Measurements from ENCODE around the gene HSD17B7. TPM values are rescaled to one million over a fixed set of nuclear protein-coding genes. Genes with fewer than 3 reads are reported as not detected.

Gene HSD17B7
- total RNA-seq, 4 donors from 2014 or later = 23.5 to 32.6 (median 26.3) TPM

- Histone ChIP-seq H3K4me1 (peaks cover 6 to 17% of the 10 kb centered on the region in 2 donors), H3K27ac (no peak overlapping the region), H3K27me3 (no peaks in the 10 kb centered on the region), H3K9me3 (no peaks in the 10 kb centered on the region), H3K36me3 (no peaks in the 10 kb centered on the region), H3K4me3 (replicated peaks in 1 of 3) (no peak overlapping the region)
- no peak for DNase-seq
- no peak for TF ChIP-seq POLR2A (IDR thresholded peaks at IDR 0.05)
- intact Hi-C loops (cut with DNase I) = loop anchor here (10.0 kb wide), 2 partner anchors 317 to 457 kb away; no protein-coding TSS in a partner anchor
Observed at GRCh38 chr1:162857850-162858249, 67.3 kb downstream of the HSD17B7 start.

GRCh38 chr1:162859191-162859590, 68.7 kb downstream of the HSD17B7 start:
- Histone ChIP-seq H3K4me1 (peaks cover 6 to 17% of the 10 kb centered on the region in 2 donors), H3K27ac (no peak overlapping the region), H3K9me3 (no peaks in the 10 kb centered on the region), H3K4me3 (replicated peaks in 1 of 3) (no peak overlapping the region), H3K36me3 (no peaks in the 10 kb centered on the region), H3K27me3 (no peaks in the 10 kb centered on the region)
- intact Hi-C loops (cut with DNase I) = loop anchor here (10.0 kb wide), 2 partner anchors 316 to 456 kb away; no protein-coding TSS in a partner anchor
- 81 to 82% methylated on average over 1 of the region's 1 CpG for WGBS, 2 donors
- DNase-seq = no peak
- no peak for TF ChIP-seq POLR2A (IDR thresholded peaks at IDR 0.05)
- no peak for TF ChIP-seq CTCF (IDR thresholded peaks at IDR 0.05)

- no peaks in the 10 kb centered on the region for H3K36me3 ChIP-seq
- peak; percentile 47 to 51 for DNase-seq
- H3K27ac ChIP-seq = peak within 1 kb of the TSS in 2 of 3 donors; percentile 31 to 42
- intact Hi-C loops (cut with DNase I) = no loop called here
- H3K4me3 ChIP-seq (replicated peaks in 1 of 3) = no peak within 1 kb of the TSS
- 20 to 25% methylated on average over 4 of the region's 4 CpGs for WGBS, 2 donors
- H3K27me3 ChIP-seq = no peaks in the 10 kb centered on the region
- peaks cover 6 to 17% of the 10 kb centered on the region in 2 donors for H3K4me1 ChIP-seq
- no peak for TF ChIP-seq CTCF (IDR thresholded peaks at IDR 0.05)
- TF ChIP-seq POLR2A (IDR thresholded peaks at IDR 0.05) = no peak
- H3K9me3 ChIP-seq = no peaks in the 10 kb centered on the region
Observed at GRCh38 chr1:162861101-162861500, 70.6 kb downstream of the HSD17B7 start, which contains the start of gene CCDC190. Gene CCDC190 (minus strand): TSS chr1:162861175. CDS start chr1:162859646, 1,529 bp downstream.

- intact Hi-C loops (cut with DNase I) = no loop called here
- H3K27ac ChIP-seq = peak overlapping the region in 2 of 3 donors; percentile 31 to 42
- WGBS, 2 donors = 49 to 50% methylated on average over 5 of the region's 5 CpGs
Observed at GRCh38 chr1:162861625-162862024, 71.1 kb downstream of the HSD17B7 start.

More at GRCh38 chr1:162861625-162862024, 71.1 kb downstream of the HSD17B7 start:
- no peak for DNase-seq
- no peaks in the 10 kb centered on the region for H3K9me3 ChIP-seq
- no peaks in the 10 kb centered on the region for H3K27me3 ChIP-seq
- H3K36me3 ChIP-seq = no peaks in the 10 kb centered on the region
- peaks cover 6 to 12% of the 10 kb centered on the region in 2 donors for H3K4me1 ChIP-seq
- H3K4me3 ChIP-seq (replicated peaks in 1 of 3) = no peak overlapping the region
- TF ChIP-seq CTCF (IDR thresholded peaks at IDR 0.05) = no peak
- no peak for TF ChIP-seq POLR2A (IDR thresholded peaks at IDR 0.05)

Small RNAs within 50 kb of the gene (small RNA-seq; reads per million reads assigned to genes)
- not detected for gene RN7SL861P

Other genes with a start within 250 kb of the HSD17B7 start
- gene UAP1, start 229.0 kb upstream of the HSD17B7 start, total RNA-seq = 10 to 100 TPM; 39.2 to 84.7 (median 64.0) TPM
- 10 to 100 TPM; 40.9 to 88.8 (median 56.6) TPM for gene DDR2, start 158.2 kb upstream of the HSD17B7 start, total RNA-seq
- under 1 TPM in 2 of 4 donors, not detected in 2; 0.40 to 0.89 TPM for gene CCDC190, start 70.5 kb downstream of the HSD17B7 start, total RNA-seq

All from thyroid gland (tissue), 4 donors.